NCI-H2196 (cell line): ENCODE data around the gene GRIN1.
A peak's percentile ranks its signal among the peaks of the same experiment; 100 is the strongest.

Source experiments
- DNase-seq: peaks from one replicate; lab custom pipeline; 2025; ENCODE audit not compliant: unreplicated experiment; lab: John Stamatoyannopoulos, UW

Gene GRIN1

DNA sequence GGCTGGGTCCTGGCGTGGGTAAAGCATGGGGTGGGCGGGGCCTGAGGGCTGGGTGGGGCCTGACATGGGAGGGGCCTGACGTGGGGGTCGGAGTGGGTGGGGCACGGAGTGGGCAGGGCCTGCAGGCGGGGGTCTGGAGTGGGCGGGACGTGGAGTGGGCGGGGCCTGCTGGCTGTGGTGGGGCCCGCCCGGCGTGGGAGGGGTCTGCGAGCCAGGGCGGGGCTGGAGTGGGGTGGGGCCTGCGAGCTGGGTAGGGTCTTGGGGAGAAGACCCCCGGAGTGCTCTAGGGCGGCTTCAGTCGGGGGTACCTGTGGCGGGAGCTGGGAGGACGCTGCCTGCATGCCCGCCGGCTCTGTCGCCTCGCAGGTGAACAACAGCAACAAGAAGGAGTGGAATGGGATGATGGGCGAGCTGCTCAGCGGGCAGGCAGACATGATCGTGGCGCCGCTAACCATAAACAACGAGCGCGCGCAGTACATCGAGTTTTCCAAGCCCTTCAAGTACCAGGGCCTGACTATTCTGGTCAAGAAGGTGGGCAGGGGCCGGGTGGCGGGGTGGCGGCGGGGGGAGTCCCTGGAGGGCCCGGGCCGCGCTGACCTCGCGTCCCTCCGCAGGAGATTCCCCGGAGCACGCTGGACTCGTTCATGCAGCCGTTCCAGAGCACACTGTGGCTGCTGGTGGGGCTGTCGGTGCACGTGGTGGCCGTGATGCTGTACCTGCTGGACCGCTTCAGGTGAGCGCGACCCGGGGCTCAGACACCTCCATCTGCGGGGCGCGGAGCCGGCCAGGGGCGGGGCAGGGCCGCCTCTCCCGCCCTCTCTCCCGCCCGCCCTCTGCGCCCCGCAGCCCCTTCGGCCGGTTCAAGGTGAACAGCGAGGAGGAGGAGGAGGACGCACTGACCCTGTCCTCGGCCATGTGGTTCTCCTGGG is 22.9 kb downstream of the GRIN1 start:
- no peak for DNase-seq

DNA sequence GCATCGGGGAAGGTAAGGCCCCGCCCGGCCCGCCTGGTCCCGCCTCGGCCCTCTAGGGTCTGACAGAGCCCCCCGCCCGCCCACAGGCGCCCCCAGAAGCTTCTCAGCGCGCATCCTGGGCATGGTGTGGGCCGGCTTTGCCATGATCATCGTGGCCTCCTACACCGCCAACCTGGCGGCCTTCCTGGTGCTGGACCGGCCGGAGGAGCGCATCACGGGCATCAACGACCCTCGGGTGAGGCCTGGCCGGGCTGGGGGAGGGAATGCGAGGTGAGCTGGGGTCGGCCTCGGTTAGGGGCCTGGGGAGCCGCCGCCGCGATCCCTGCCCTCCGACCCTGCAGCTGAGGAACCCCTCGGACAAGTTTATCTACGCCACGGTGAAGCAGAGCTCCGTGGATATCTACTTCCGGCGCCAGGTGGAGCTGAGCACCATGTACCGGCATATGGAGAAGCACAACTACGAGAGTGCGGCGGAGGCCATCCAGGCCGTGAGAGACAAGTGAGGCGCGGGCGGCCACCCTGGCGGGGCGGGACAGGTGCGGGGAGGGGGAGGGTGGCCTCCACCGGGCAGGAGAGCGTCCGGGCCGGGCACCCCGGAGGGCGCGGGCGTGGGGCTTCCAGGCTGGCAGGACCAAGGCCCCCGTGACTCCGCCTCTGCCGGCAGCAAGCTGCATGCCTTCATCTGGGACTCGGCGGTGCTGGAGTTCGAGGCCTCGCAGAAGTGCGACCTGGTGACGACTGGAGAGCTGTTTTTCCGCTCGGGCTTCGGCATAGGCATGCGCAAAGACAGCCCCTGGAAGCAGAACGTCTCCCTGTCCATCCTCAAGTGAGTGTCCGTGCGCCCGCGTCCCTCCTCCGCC is 23.8 kb downstream of the GRIN1 start:
- DNase-seq = no peak

DNA sequence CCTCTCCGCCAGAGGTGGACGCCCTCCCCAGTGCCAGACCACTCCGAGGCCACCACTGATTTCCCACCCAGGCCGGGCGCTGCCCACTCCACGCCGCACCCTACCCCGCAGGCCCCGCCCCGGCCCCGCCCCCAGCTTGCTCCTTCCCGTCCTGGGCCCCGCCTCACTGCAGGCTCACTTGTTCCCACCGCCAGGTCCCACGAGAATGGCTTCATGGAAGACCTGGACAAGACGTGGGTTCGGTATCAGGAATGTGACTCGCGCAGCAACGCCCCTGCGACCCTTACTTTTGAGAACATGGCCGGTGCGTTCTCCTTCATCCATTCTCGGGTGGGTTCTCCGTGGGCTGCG is 24.4 kb downstream of the GRIN1 start:
- DNase-seq = no peak

DNA sequence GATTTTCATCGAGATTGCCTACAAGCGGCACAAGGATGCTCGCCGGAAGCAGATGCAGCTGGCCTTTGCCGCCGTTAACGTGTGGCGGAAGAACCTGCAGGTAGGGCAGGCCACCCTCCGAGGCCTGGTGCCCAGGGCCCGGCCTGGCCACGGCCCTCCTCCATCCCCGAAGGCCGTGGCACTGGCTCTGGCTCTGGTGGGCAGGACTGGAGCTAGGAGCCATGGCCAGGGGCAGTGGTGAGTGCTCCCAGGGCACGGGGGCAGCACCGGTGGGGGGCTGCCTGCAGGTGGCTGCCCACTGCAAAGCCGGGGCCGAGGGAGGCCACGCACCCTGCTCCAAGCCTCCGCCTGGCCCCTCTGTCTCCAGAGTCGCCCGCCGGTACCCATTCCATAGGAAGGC is 24.9 kb downstream of the GRIN1 start:
- no peak for DNase-seq

DNA sequence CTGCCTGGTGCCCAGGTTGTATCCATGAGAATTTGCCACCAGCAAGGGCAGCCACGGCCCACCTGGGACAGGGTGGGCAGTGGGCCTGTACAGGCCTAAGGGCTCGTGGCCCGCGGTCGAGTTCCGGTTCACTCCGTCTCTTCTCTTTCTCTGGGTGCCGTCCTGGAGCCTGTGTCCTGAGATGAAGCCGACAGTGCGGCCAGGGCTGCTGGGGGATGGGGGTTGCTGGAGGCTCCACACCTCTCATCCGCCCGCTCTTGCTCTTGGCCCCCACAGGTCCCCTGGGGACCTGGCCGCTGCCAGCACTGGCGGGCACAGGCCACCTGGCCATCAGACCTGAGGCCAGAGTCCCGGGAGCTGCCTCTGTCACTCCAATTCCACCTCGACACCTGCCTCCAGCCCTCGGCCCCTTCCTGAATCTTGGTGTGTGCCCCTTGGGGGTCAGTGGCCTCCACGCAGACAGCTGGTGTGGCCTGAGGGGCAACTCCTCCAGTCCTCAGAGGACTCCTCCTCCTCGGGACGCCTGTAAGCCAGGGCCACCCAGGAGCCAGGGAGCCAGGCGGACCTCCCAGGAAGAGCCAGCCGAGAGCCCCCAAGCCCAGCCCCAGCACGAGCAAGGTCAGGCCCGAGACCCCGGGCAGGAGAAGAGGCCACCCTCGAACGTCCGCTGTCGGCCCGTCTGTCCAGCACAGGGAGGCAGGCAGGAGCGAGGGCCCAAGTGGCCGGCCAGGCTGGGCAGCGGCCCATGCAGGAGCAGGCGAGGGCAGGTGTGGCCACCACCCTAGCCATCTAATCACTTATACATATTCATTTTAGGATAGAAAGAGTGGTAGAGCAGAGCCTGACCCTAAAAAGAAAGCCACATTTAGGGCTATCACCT is 25.7 kb downstream of the GRIN1 start:
- DNase-seq = no peak

DNA sequence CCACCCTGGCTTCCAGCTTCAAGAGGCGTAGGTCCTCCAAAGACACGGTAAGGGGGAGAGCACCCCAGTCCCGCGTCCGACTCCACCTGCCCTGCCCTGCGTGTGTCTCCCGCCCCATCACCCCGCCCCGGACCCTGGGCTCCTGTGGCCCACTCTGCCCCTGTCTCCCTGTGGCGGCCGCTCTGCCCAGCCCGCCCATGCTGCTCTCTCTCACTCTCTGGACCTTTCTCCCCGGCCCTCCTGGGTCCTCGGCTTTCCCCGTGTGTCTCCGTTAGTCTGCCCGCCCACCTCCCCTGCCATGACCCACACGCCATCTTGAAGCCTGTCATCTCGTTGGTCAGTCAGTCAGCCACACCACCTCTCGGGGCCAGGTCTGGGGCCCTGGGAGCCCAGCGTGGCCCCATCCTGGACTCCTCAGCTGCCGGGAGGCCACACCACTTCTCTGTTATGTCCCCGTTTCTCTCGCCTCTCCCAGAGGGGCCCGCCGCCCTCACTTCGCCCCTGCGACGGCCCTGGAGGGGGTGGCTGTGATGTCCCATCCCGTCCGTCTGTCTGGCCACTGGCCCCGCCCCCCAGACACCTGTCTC is 26.4 kb downstream of the GRIN1 start:
- DNase-seq = no peak

DNA sequence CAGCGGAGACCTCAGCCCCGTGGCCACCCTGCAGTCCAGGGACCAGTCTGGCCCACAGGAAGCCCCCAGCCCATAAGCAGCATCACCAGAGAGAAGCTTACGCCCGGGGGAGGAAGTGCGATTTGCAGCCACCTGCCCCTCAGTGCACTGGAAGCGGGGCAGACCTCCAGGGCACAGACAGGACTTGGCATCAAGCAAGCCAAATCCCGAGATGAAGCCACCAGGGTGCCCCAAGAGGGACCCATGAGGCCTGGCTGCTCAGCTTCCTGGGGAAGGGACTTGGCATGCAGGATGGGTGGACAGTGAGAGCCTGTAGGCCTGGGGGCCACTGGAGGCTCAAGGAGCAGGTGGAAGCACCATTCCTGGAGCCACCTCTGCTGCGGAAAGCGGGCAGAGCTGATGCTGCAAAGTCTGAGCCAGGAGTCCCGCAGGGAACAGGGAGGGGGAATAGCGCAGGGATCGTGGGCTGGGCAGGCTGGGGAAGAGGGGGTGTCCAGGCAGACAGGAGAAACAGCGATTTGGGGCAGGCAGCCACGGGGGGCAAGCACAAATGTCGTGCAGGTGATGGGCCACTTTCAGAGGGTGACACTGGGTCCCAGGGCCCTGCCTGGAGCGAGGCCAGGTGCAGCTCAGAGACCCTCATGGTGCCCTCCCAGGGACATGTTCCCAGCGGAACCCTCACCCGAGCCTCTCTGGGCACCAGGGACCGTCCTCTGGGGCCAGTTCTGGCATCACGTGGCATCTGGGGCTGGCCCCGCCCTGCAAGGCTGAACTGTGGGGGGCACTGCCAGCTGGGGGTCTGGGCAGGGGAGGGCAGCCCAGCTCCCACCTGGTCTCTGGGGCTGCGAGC is 27.7 kb downstream of the GRIN1 start:
- DNase-seq = no peak

DNA sequence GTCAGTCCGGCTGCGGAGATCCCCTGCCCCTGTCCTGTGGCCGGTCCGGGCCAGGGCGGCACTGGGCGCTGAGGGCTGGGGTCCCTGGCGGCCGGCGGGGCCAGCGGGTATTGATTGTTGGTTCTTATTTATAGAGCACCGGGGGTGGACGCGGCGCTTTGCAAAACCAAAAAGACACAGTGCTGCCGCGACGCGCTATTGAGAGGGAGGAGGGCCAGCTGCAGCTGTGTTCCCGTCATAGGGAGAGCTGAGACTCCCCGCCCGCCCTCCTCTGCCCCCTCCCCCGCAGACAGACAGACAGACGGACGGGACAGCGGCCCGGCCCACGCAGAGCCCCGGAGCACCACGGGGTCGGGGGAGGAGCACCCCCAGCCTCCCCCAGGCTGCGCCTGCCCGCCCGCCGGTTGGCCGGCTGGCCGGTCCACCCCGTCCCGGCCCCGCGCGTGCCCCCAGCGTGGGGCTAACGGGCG is 28.4 kb downstream of the GRIN1 start:
- DNase-seq = no peak

DNA sequence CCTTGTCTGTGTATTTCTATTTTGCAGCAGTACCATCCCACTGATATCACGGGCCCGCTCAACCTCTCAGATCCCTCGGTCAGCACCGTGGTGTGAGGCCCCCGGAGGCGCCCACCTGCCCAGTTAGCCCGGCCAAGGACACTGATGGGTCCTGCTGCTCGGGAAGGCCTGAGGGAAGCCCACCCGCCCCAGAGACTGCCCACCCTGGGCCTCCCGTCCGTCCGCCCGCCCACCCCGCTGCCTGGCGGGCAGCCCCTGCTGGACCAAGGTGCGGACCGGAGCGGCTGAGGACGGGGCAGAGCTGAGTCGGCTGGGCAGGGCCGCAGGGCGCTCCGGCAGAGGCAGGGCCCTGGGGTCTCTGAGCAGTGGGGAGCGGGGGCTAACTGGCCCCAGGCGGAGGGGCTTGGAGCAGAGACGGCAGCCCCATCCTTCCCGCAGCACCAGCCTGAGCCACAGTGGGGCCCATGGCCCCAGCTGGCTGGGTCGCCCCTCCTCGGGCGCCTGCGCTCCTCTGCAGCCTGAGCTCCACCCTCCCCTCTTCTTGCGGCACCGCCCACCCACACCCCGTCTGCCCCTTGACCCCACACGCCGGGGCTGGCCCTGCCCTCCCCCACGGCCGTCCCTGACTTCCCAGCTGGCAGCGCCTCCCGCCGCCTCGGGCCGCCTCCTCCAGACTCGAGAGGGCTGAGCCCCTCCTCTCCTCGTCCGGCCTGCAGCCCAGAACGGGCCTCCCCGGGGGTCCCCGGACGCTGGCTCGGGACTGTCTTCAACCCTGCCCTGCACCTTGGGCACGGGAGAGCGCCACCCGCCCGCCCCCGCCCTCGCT is 29.0 kb downstream of the GRIN1 start:
- DNase-seq = peak; percentile 49

DNA sequence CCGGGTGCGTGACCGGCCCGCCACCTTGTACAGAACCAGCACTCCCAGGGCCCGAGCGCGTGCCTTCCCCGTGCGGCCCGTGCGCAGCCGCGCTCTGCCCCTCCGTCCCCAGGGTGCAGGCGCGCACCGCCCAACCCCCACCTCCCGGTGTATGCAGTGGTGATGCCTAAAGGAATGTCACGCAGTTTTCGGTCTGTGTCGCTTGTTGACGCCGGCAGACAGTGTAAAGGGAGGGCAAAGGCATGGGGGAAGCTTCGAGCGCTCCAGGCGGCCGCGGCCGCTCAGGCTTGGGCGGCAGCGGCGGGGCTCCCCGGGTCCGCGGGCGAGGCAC is 29.6 kb downstream of the GRIN1 start:
- peak; percentile 35 for DNase-seq

DNA sequence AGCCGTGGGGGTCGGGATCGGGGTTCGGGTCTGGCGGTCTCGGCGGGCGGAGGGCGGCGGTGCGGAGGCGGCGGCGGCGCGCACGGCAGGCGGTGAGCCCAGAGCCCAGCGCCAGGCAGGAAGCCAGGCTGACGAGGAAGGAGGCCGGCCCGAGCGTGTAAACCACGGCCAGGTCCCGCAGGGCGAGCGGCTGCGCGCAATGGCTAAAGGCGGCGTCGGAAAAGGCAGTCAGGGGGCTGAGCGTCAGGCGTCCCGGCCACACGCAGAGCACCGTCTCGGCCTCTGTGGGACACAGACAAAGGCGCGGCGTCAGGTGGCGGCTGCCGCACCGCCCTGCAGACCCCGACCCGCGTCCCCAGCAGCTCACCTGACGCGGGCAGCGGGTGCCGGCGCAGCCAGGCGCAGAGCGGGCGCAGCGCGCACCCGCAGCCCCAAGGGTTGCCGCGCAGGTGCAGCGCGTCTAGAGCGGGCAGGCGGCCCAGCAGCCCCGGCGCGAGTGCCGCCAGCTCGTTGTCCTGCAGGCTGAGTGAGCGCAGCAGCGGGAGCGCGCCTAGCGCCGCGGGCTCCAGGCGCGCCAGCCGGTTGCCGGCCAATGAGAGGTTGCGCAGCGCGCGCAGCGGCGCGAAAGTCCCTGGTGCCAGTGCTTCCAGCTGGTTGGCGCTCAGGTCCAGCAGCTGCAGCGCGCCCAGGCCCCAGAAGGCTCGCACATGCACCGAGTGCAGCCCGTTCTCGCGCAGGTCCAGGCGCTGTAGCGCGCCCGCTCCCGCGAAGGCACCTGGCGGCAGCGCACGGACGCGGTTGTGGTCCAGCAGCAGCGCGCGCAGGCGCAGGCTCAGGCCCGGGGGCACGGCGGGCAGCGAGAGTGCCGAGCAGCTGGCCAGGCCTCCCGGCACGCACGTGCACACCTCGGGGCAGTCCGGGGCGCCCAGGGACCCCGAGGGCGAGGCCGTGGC is 30.2 kb downstream of the GRIN1 start:
- DNase-seq = peak; percentile 95

DNA sequence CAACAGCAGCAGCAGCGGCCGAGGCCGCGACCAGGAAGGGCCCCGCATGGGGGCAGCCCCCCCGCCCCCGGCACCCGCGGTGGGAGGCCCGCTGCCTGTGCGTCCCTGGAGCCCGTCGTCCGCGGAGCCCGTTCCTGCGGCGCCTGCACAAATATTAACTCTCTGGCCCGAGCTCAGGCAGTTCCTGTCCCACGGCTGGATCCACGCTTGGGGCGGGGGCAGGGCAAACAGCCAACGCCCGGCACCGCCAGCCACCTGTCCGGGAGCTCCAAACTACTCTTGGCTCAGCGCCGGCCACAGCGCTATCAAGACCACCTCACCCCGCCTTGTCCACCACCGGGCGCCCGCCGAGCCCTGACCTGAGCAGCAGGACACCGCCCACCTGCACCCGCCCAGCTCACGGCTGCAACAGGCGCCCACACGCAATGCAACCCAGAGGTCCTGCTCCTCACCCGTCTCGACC is 31.0 kb downstream of the GRIN1 start, which contains the start of gene LRRC26:
Gene LRRC26, minus strand, starts transcription at position 156 of the 463 bp plus-strand sequence. Its CDS starts 108 bp downstream, at position 48.
- no peak for DNase-seq

DNA sequence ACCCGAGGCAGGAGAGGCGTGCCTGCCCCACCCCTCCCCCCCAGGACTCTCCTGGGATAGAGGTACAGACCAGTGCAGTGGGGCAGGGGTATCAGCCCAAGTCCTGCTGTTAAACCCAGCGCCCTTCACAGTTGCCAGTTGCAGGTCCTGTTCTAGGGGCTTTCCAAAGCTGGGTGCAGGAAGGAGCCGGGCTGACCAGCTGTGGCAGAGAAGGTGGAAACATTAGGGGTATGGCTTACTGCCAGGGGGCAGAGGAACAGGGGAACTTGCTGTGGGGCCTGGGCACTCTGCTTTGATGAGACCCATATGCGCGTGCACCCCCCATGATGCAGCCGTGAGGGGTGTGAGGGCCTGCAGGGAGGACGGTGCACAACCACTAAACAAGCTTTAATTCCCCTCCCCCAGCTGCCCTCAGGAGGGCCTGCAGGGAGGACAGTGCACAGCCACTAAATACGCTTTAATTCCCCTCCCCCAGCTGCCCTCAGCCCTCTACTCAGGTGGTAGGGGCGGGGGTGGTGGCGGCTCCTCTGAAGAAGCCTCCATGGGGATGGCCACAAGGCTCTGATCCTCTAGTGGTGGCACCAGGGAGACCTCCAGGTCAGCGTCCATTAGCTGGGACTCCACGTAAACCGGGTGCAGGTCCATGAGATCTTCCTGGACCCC is 31.7 kb downstream of the GRIN1 start:
- DNase-seq = no peak

DNA sequence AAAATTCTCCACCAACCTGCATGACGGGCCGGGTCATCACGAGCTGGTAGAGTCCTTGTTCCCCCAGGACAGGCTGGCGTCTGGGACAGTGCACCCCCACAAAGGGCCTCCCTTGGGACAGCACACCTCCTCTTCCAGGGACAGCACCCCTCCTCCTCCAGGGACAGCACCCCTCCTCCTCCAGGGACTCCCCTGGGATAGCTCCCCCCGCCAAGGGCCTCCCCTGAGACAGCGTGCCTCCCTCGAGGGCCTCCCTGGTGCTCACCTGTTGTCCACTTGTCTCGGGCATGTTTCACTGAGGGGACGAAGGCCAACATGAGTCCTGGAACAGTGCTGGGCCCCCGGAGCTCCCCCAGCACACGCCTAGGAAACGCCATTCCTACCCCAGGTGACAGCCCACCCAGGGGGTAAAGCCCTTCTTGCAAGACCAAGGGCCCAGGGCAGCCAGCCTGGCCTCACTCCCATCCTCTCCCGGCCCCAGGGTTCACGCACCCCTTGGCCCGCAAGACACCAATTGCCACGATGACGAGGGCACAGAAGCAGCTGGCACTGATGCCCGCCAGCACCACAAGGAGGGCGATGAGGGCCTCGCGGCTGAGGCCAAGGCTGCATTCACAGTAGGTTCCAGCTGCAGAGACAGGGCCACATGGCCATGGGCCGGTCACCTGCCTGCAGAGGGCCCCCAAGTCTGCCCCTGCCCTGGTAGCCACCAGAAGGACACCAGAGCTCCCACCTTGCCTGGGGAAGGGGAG is 32.4 kb downstream of the GRIN1 start:
- DNase-seq = no peak

DNA sequence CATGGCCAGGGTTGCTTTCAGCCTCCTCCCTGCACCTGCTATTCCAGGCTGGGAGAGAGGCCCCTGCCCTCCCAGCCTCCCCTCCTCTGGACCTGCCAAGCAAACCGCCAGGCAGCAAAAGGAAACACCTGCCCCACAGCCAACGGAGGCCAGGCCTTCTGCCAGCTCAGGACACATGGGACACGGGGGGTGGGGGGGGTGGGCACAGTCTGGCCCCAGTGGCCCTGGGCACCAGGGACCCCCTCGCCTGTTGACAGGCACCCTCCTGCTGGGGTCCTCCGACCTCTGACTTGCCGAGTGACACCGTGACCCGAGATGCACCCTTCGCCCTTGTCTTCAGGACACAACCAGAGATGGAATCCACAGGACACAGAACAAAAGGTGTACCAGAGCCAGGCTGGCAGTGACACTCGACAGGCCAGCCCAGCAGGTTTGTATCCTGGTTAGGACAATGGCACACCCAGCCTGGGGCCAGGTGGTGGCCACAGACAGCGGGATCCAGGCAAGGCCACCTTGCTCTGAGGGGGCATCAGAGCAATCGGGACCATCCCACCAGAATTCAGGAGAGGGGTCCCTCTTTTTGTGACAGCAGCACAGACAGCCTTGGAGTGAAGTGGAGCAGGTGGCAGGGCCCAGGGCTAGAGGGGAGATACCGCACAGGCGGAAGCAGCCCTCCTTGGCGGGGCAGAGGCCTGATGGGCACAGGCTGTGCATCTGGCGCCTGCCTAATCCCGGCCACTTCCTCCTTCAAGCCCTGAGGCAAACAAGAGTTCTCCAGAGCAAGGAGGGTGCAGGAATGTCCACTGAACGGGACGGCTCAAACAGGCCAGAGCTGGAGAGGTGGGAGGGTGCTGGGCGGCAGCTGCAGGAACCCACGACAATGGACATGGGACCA is 34.2 kb downstream of the GRIN1 start:
- DNase-seq = peak; percentile 67
